Measurements from ENCODE around the gene METTL2A.
"Not testable (repeated sequence)": the region's sequence is repeated elsewhere in the genome, so short reads cannot be mapped to it uniquely, and the experiment has no call there.

Gene METTL2A

GRCh38 chr17:62470666-62471379, 47.1 kb downstream of the METTL2A start:
- H3K9me3 ChIP-seq (ENCODE audit: severe bottlenecking); H3K4me1 ChIP-seq (ENCODE audit: insufficient read depth, poor library complexity, severe bottlenecking); H3K4me3 ChIP-seq (ENCODE audit: severe bottlenecking); H3K36me3 ChIP-seq (ENCODE audit: low read depth); H3K27me3 ChIP-seq (ENCODE audit: insufficient read depth, poor library complexity, severe bottlenecking): not testable (repeated sequence)
- DNase-seq (ENCODE audit: low spot score): peak; percentile 85
- ATAC-seq (ENCODE audit: low read depth): peak; percentile 82
- H3K27ac ChIP-seq (ENCODE audit: poor library complexity, severe bottlenecking): peak overlapping the region; percentile 28

GRCh38 chr17:62471380-62471880, 47.7 kb downstream of the METTL2A start:
- not testable (repeated sequence) for H3K4me1 ChIP-seq (ENCODE audit: insufficient read depth, poor library complexity, severe bottlenecking); H3K9me3 ChIP-seq (ENCODE audit: severe bottlenecking); H3K36me3 ChIP-seq (ENCODE audit: low read depth); H3K27me3 ChIP-seq (ENCODE audit: insufficient read depth, poor library complexity, severe bottlenecking); ATAC-seq (ENCODE audit: low read depth); DNase-seq (ENCODE audit: low spot score); H3K4me3 ChIP-seq (ENCODE audit: severe bottlenecking)
- H3K27ac ChIP-seq (ENCODE audit: poor library complexity, severe bottlenecking): peak overlapping the region; percentile 28

- not testable (repeated sequence) for H3K36me3 ChIP-seq (ENCODE audit: low read depth); H3K4me3 ChIP-seq (ENCODE audit: severe bottlenecking); H3K27me3 ChIP-seq (ENCODE audit: insufficient read depth, poor library complexity, severe bottlenecking); H3K9me3 ChIP-seq (ENCODE audit: severe bottlenecking); DNase-seq (ENCODE audit: low spot score); H3K4me1 ChIP-seq (ENCODE audit: insufficient read depth, poor library complexity, severe bottlenecking)
- H3K27ac ChIP-seq (ENCODE audit: poor library complexity, severe bottlenecking): peak overlapping the region; percentile 30
- ATAC-seq (ENCODE audit: low read depth): peak; percentile 11; the same call in 2 of the 3 replicates
Measured at GRCh38 chr17:62473030-62473982, 49.6 kb downstream of the METTL2A start.

- H3K9me3 ChIP-seq (ENCODE audit: severe bottlenecking); H3K27me3 ChIP-seq (ENCODE audit: insufficient read depth, poor library complexity, severe bottlenecking); H3K36me3 ChIP-seq (ENCODE audit: low read depth); DNase-seq (ENCODE audit: low spot score); ATAC-seq (ENCODE audit: low read depth); H3K4me1 ChIP-seq (ENCODE audit: insufficient read depth, poor library complexity, severe bottlenecking): not testable (repeated sequence)
- peak overlapping the region; percentile 73 for H3K27ac ChIP-seq (ENCODE audit: poor library complexity, severe bottlenecking)
- peak overlapping the region; percentile 99 for H3K4me3 ChIP-seq (ENCODE audit: severe bottlenecking)
Measured at GRCh38 chr17:62477111-62477510, 53.4 kb downstream of the METTL2A start.

- H3K36me3 ChIP-seq (ENCODE audit: low read depth); DNase-seq (ENCODE audit: low spot score); H3K4me1 ChIP-seq (ENCODE audit: insufficient read depth, poor library complexity, severe bottlenecking); H3K9me3 ChIP-seq (ENCODE audit: severe bottlenecking); H3K27me3 ChIP-seq (ENCODE audit: insufficient read depth, poor library complexity, severe bottlenecking): not testable (repeated sequence)
- Histone ChIP-seq H3K27ac (ENCODE audit: poor library complexity, severe bottlenecking) (peak overlapping the region; percentile 73), H3K4me3 (ENCODE audit: severe bottlenecking) (peak overlapping the region; percentile 99)
- peak; percentile 4; the same call in 1 of the 3 replicates for ATAC-seq (ENCODE audit: low read depth)
Measured at GRCh38 chr17:62477718-62478408, 54.2 kb downstream of the METTL2A start.

- H3K4me1 ChIP-seq (ENCODE audit: insufficient read depth, poor library complexity, severe bottlenecking): peaks cover 2% of the 10 kb centered on the region
- H3K36me3 ChIP-seq (ENCODE audit: low read depth): peaks cover 8% of the 10 kb centered on the region
- H3K27me3 ChIP-seq (ENCODE audit: insufficient read depth, poor library complexity, severe bottlenecking): no peaks in the 10 kb centered on the region
- peak; percentile 80 for DNase-seq (ENCODE audit: low spot score)
- peak; percentile 84 for ATAC-seq (ENCODE audit: low read depth)
- H3K27ac ChIP-seq (ENCODE audit: poor library complexity, severe bottlenecking): peak within 1 kb of the TSS; percentile 73
- peak within 1 kb of the TSS; percentile 99 for H3K4me3 ChIP-seq (ENCODE audit: severe bottlenecking)
- H3K9me3 ChIP-seq (ENCODE audit: severe bottlenecking): no peaks in the 10 kb centered on the region
- no peak for TF ChIP-seq CTCF (IDR thresholded peaks at IDR 0.05; ENCODE audit: poor library complexity, severe bottlenecking)
Measured at GRCh38 chr17:62478424-62478879, 54.8 kb downstream of the METTL2A start, which contains the start of gene TLK2. Gene TLK2, plus strand, starts transcription at chr17:62478825. Its CDS starts 2,301 bp downstream, at chr17:62481126.

GRCh38 chr17:62478880-62479638, 55.4 kb downstream of the METTL2A start:
- H3K9me3 ChIP-seq (ENCODE audit: severe bottlenecking); DNase-seq (ENCODE audit: low spot score); H3K27me3 ChIP-seq (ENCODE audit: insufficient read depth, poor library complexity, severe bottlenecking); H3K4me1 ChIP-seq (ENCODE audit: insufficient read depth, poor library complexity, severe bottlenecking); H3K36me3 ChIP-seq (ENCODE audit: low read depth): not testable (repeated sequence)
- H3K4me3 ChIP-seq (ENCODE audit: severe bottlenecking): peak overlapping the region; percentile 99
- H3K27ac ChIP-seq (ENCODE audit: poor library complexity, severe bottlenecking): peak overlapping the region; percentile 73
- peak; percentile 17 for ATAC-seq (ENCODE audit: low read depth)

GRCh38 chr17:62479639-62480258, 56.1 kb downstream of the METTL2A start:
- peak overlapping the region; percentile 99 for H3K4me3 ChIP-seq (ENCODE audit: severe bottlenecking)
- not testable (repeated sequence) for DNase-seq (ENCODE audit: low spot score); H3K4me1 ChIP-seq (ENCODE audit: insufficient read depth, poor library complexity, severe bottlenecking); H3K36me3 ChIP-seq (ENCODE audit: low read depth); H3K9me3 ChIP-seq (ENCODE audit: severe bottlenecking); H3K27me3 ChIP-seq (ENCODE audit: insufficient read depth, poor library complexity, severe bottlenecking)
- peak; percentile 26; the same call in 2 of the 3 replicates for ATAC-seq (ENCODE audit: low read depth)
- H3K27ac ChIP-seq (ENCODE audit: poor library complexity, severe bottlenecking): peak overlapping the region; percentile 73

GRCh38 chr17:62482553-62482952, 58.9 kb downstream of the METTL2A start:
- H3K4me1 ChIP-seq (ENCODE audit: insufficient read depth, poor library complexity, severe bottlenecking); DNase-seq (ENCODE audit: low spot score); ATAC-seq (ENCODE audit: low read depth); H3K4me3 ChIP-seq (ENCODE audit: severe bottlenecking); H3K27ac ChIP-seq (ENCODE audit: poor library complexity, severe bottlenecking); H3K9me3 ChIP-seq (ENCODE audit: severe bottlenecking); H3K27me3 ChIP-seq (ENCODE audit: insufficient read depth, poor library complexity, severe bottlenecking): not testable (repeated sequence)
- peaks cover 14% of the 10 kb centered on the region for H3K36me3 ChIP-seq (ENCODE audit: low read depth)

Measured in RWPE2 (cell line).